ENCODE results near the gene MAP7.

DNA sequence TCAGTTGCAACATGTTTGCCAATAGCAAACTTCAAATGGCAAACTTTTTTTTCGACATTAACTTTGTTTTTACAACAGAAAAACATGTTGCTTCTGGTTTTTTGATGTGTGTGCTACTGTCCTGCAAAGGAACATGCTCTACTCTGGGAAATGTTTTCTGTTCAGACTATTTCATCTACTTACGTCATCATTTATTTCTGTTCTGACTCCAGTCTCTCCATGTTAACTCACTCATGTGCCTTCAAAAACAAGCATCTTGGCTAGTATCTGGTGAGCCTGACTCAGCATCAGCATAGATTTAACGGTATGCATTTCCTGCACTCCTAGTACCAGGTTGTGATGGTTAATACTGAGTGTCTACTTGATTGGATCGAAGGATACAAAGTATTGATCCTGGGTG lies 36.1 kb upstream of the MAP7 start:
- TF ChIP-seq RXRA (CRISPR knock-in tag; IDR thresholded peaks at IDR 0.05), result no peak
- TF ChIP-seq, protein P1, sequence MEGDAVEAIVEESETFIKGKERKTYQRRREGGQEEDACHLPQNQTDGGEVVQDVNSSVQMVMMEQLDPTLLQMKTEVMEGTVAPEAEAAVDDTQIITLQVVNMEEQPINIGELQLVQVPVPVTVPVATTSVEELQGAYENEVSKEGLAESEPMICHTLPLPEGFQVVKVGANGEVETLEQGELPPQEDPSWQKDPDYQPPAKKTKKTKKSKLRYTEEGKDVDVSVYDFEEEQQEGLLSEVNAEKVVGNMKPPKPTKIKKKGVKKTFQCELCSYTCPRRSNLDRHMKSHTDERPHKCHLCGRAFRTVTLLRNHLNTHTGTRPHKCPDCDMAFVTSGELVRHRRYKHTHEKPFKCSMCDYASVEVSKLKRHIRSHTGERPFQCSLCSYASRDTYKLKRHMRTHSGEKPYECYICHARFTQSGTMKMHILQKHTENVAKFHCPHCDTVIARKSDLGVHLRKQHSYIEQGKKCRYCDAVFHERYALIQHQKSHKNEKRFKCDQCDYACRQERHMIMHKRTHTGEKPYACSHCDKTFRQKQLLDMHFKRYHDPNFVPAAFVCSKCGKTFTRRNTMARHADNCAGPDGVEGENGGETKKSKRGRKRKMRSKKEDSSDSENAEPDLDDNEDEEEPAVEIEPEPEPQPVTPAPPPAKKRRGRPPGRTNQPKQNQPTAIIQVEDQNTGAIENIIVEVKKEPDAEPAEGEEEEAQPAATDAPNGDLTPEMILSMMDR (CRISPR knock-in tag; IDR thresholded peaks at IDR 0.05), result no peak
- TF ChIP-seq POLR2A (IDR thresholded peaks at IDR 0.05; ENCODE audit: insufficient read depth in 1 of 2, low read depth in 2 of 2, low read length in 2 of 2), result no peak

Measured in HepG2 (cell line).